Fibroblast of skin of back (primary cell): ENCODE measurements around the gene TMEM270.
"Not testable (repeated sequence)": the region's sequence is repeated elsewhere in the genome, so short reads cannot be mapped to it uniquely, and the experiment has no call there.

Experiments used
- DNase-seq: peaks from one replicate; pipeline ENCODE4 v3.0.0-alpha.2; 2013

The TMEM270 gene

DNA sequence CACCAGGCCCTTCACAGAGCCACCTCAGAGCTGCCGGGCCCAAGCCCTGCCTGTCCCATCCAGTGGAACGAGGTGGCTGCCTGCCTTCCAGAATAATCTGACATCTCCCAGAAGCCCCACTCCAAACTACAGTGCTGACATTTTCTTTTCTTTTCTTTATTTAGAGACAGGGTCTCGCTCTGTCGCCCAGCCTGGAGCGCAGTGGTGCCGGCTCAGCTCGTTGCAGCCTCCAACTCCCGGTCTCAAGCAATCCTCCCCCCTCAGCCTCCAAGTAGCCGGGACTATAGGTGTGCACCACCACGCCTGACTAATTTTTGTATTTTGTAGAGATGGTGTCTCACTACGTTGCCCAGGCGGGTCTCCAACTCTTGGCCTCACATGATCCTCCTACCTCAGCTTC is 346 bp downstream of the TMEM270 start:
- DNase-seq = no peak

DNA sequence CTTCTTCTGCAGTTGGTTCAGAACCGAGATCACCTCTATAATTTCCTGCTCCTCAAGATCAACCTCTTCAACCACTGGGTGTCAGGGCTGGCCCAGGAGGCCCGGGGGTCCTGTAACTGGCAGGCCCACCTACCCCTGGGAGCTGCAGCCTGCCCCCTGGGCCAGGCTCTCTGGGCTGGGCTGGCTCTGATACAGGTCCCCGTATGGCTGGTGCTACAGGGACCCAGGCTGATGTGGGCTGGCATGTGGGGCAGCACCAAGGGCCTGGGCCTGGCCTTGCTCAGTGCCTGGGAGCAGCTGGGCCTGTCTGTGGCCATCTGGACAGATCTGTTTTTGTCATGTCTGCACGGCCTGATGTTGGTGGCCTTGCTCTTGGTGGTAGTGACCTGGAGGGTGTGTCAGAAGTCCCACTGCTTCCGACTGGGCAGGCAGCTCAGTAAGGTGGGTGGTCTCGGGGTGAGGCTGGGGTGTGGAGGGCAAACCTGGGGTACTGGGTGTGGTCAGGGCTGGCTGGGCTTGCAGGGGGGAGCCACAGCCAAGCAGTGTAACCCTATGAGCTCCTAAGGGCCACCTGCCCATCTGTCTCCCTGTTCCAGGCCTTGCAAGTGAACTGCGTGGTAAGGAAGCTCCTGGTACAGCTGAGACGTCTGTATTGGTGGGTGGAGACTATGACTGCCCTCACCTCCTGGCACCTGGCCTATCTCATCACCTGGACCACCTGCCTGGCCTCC is 4.2 kb downstream of the TMEM270 start:
- DNase-seq = no peak

DNA sequence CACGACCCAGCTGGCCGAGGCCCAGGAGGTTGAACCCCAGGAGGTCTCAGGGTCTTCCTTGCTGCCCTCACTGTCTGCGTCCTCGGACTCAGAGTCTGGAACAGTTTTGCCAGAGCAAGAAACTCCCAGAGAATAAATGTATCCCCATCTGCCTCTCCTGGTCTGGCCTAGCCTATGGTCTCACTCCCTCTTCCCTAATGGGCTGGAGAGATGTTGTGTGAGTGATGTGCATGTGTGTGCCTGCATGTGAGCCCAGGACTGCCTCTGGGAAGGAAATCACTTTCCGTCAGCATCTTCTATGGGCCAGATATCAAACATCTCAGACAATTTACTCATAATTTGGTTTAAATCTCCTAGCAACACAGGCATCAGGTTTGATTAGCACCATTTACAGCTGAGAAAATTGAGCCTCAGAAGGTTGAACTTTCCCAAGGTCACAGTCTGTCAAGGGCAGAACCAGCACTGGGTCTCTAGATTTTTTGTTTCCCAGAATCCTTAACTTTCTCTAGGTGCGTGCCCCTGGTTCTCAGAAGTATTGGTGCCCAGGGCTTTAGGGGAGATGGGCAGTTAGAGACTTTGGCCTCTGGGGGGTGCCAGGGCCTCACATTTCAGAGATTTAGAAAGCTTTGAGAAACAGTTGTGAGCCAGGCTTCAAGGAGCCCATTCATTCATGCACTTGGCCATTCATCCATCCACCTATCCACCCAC is 4.9 kb downstream of the TMEM270 start:
- DNase-seq = peak; percentile 64

DNA sequence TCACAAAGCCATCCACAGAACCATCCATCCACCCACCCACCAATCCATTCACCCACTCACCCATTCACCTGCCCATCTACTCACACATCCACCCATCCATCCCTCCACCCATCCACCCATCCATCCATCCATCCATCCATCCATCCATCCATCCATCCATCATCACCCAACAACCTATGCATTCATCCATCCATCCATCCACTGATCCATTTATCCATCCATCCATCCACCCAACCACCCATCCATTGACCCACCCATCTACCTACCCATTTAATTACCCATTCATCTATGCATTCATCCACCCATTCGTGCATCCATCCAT is 5.4 kb downstream of the TMEM270 start:
- no peak for DNase-seq

GRCh38 chr7:73869011-73869798 is 8.2 kb downstream of the TMEM270 start:
- peak; percentile 36 for DNase-seq

DNA sequence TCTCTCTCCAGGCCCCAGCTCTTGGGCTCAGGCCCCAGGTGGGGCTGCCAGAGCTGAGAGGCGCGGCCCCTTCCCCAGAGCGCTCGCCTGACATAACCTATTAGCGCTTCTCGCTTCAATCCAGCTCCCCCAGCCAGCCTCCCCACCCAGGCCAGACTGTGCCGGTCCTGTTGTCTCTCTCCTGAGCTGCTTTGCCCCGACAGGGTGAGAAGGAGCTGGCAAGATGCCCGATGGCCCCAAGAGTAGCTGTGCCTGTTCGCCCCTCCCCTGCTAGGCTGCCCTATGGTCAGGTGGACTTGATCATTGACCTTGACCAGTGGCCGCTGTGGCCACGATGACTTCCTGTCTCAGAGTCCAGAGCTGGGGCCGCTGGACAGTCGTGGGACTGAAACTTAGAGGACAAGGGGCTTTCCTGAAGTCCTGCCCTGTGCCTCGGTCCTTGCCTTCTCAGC is 9.1 kb downstream of the TMEM270 start:
- no peak for DNase-seq

DNA sequence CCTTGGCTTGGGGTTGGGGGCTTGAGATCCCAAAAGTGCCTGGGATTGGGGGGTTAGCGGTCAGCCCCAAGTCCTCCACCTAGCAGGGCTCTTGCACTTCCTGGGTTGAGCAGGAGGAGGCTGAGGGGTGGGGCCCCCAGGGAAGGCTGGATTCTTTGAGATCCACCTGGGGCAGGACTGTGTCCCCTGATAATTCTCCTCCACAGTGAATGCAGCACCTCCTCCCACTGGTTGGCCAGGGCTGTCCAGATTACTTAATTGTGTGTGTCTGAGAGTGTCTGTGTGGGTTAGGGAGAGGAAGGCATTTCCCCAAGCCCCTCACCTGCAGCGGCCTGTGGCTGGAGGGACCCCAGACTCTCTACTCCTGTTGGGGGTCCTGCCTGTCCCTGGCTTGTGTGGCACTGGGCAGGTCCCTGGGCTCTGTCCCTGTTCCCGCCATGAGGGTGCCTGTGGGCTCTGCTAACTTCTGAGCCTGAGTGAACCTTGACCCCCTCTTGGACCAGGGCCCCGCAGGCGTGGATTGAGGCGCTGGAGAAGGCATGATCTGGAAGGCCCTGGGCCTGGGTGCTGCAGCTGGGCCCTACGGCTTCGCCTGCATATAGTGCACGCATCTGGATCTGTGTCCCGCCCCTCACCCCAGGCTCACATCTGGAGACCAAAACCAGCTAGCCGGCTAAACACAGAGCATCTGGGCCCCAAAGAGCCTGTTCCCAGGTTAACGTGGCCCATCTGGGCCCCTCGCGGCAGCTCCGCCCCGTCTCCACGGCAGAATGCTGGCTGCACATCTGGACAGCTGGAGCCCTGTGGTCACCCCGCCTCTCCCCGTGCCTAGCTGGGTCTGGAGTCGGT is 10.4 kb downstream of the TMEM270 start:
- DNase-seq = no peak

DNA sequence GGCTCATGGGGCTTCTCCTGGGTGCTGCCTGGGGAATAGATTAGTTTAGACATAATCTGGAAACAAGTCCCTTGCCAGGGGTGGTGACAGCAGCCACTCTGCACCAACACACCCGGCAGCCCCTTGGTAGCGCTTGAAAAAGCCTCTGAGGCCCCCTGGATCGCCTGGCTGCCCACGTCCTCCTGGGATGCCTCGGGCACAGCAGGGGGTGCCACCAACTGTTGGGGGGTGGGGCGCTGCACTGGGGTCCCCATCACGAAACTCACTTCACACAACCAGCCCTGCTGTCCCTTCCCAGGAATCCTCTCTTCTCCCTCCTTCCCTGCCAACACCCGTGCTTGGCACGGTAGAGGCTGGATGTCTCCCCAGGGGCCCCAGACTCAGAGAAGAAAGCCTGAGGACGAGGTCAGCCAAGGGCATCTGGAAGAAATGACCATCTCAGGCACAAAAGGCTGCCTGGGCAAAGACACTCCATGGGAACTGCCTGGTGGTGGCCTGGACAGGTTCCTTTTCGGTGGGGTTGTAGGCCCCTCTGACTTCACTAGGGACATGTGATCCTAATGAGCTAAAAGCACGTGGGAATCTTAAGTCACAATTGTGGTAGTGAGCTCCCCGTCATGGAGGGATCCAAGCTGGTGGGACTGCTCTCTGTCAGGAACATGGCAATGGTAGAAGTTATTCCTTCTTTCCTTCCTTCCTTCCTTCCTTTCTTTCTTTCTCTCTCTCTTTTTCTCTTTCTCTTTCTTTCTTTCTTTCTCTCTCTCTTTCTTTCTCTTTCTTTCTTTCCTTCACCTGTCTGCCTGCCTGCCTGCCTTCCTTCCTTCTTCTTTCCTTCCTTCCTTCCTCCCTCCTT is 11.3 kb downstream of the TMEM270 start:
- DNase-seq = no peak

GRCh38 chr7:73876361-73876760 is 15.4 kb downstream of the TMEM270 start:
- DNase-seq = no peak

- DNase-seq = no peak
Measured at GRCh38 chr7:73876973-73877372, 16.0 kb downstream of the TMEM270 start.

DNA sequence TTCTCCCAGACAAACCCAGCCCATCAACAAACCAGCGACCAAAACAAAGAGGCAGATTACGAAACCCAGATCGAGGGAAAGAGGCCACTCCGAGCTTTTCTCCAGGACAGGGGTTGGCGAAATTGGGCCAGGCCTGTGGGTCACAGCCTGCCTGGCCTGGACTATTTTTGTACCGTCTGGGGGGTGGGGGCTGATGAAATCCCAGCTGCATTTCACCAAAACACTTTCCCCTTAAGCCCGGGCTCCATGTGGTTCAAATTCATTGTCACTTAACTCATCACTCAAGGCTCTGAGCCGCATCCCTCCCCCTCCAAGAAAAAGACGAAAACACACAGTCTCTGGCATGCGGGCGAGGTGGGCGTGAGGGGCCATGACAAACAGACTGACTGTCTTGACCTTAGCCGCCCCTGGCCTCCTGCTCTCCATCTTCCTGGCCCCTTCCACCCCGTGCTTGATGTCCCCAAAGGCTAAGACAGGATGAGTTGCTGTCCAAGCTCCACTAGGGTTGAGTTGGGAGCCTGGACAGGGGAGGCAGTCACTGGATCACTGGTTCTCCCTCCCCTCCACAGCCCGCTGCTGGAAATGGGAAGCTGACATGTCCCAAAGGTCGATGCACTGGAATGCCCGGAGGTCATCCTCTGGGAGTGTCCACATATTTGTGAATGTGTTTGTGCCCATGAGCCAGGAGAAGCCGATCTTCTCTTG is 19.2 kb downstream of the TMEM270 start:
- DNase-seq = peak; percentile 77

DNA sequence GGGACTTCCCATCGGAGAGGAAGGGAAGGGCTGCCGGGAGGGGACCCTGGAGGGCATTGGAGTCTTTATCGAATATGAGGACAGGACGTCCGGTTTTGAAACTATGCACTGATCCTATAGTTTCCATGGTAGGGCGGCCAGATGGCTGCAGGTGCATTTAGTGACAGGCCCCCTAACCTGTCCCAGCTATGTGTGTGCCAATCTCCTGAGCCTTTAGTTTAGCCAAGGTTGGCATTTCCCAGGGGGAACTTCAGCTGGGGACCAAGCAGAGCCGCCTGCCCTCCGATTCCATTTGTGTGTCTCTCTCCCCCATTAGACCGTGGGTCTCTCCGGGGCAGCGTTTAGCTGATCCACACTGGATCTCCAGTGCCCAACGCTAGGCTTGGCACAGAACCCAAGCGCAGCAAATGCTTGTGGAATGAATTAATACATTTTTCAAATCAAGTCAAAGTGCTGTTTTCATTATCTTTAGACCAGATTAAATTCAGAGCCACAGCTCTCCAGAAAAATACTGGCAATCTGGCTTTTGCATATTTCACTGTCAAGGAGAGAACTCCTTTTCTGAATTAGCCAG is 19.9 kb downstream of the TMEM270 start:
- DNase-seq = no peak

GRCh38 chr7:73881352-73882046 is 20.5 kb downstream of the TMEM270 start:
- no peak for DNase-seq

DNA sequence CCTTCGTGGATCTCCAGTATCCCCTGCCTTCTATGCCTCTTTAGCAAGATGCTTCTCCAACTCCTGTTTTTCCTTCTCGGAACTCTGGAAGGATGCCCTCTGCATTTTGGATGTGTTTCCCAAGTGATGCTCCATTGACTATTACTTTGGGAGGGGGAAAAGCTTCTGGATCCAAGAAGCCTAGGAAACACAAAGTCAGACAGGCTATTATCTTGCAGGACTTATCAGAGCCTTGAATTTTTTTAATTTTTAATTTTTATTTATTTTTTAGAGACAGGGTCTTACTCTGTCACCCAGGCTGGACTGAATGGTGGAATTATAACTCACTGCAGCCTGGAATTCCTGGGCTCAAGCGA is 21.1 kb downstream of the TMEM270 start:
- DNase-seq = no peak

- not testable (repeated sequence) for DNase-seq
Measured at GRCh38 chr7:73884867-73885422, 24.0 kb downstream of the TMEM270 start.

DNA sequence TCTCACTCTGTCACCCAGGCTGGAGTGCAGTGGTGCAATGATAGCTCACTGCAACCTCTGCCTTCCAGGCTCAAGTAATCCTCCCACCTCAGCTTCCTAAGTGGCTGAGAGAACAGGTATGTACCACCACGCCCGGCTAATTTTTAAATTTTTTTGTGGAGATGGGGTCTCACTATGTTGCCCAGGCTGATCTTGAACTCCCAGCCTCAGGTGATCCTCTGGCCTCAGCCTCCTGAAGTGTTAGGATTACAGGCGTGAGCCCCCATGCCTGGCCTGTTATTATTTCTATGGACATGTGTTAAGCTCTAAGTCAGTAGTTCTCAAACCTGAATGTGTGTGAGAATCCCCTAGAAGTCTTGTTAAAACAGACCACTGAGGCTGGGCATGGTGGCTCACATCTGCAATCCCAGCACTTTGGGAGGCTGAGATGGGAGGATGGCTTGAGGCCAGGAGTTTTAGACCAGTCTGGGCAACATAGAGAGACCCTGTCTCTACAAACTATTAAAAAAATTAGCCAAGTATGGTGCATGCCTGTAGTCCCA is 24.5 kb downstream of the TMEM270 start:
- no peak for DNase-seq

- peak; percentile 75 for DNase-seq
Measured at GRCh38 chr7:73885975-73886798, 25.2 kb downstream of the TMEM270 start.

DNA sequence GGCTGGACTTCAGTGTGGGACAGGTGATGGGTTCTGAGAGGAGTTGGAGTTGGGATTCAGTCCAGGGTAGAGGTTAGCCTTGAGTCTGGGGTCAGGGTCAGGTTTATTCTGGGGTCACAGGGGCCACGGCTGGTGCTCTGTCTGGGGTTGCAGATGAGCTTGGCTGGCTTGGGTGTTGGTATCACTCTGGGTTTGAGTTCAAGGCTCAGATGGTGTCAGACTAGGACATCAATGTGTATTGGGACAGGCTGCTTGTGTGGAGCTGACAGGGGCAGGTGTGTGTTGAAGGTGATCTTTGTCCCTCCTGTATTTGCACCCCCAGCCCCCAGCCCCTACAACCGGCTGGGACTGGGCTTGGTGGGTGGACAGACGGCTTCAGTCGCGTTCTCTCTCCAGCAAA is 26.8 kb downstream of the TMEM270 start:
- DNase-seq = no peak
